Measurements from ENCODE around the gene CHAF1A.

DNA sequence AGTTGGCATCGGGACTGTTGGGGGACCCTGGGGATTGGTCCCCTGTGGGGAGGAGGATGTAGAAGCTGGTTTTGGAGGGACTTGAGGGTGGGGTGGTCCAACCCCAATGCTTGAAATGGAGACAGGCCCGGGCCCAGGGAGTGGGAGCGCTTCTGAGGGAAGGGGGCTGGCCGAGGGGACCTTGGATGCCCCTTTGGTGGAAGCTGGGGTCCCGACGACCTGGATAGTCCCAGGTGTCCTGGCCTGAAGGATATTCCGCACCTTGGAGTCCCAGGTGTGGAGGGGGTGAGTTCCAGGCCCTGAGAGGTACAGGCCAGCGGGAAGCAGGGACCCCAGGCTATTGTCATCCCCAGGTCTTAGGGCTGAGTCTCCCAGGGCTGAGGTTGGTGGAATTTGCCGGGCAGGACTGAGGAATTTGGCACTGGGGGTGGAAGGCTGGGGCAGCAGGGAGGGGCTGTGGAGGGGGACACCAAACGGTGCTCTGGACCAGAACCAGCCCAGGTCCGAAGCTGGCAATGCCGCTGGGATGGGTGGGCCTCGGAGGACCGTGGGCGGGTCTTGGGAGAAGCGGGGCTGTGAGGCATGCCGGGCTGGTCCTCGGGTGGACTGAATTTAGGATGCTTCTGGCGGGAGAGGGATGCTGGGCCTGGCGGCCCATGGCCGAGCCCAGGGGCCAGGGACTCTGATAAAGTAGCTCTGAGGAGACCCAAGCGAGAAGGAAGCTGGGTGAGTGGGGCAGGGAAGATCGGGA lies 71.5 kb downstream of the CHAF1A start:
- no peak for TF ChIP-seq CTCF (IDR thresholded peaks at IDR 0.05; ENCODE audit: control extremely low read depth in 1 of 3, insufficient read depth in 1 of 3, low read depth in 1 of 3, low read length in 3 of 3)
- TF ChIP-seq, protein P1, sequence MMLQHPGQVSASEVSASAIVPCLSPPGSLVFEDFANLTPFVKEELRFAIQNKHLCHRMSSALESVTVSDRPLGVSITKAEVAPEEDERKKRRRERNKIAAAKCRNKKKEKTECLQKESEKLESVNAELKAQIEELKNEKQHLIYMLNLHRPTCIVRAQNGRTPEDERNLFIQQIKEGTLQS (IDR thresholded peaks at IDR 0.05; ENCODE audit: insufficient read depth, low read depth, low read length) = no peak
- no peak for TF ChIP-seq SIN3A (conservative IDR thresholded peaks at IDR 0.05 in 1 of 2, IDR thresholded peaks at IDR 0.05 in 1 of 2; ENCODE audit: low read depth in 1 of 2, low read length in 2 of 2)
- TF ChIP-seq SP1 (IDR thresholded peaks at IDR 0.05; ENCODE audit: low read depth, low read length) = no peak
- TF ChIP-seq EP300 (IDR thresholded peaks at IDR 0.05; ENCODE audit: borderline replicate concordance in 1 of 2, low read depth in 2 of 2, low read length in 2 of 2) = no peak
